Ovary (tissue), 3 donors: ENCODE data around the gene SFTPB.

Experiments used
- CTCF ChIP-seq, 3 donors: fragments of 450-650 bp in 2 of 3; fragments of 200-600 bp in 1 of 3; IDR thresholded peaks; one replicate each; pipeline versions ENCODE4 v1.5.1 to v1.8.0; 2016 to 2022; ENCODE audit warnings: antibody characterized with exemption in 3 of 3, mild to moderate bottlenecking in 1 of 3
- EP300 ChIP-seq: sonication (generic); formaldehyde crosslinking; IDR thresholded peaks from one replicate; pipeline ENCODE4 v1.6.1; 2017; ENCODE audit warnings: antibody characterized with exemption
- donor health status: DM: no; HTN: no; CAD: no.

DNA sequence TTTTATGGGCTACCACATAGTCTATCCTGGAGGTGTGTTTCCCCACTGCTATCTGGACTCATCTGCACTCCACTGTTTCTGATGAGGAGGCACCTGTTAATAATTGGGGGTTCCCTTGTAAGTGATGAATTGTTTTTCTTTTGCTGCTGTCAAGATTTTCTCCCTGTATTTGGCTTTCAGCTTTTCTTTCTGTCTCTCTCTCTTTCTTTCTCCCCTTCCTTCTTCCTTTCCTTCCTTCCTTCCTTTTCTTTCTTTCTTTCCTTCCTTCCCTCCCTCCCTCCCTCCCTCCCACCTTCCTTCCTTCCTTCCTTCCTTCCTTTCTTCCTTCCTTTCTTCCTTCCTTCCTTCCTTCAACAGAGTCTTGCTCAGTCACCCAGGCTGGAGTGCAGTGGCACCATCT, 35.3 kb upstream of the SFTPB start:
- TF ChIP-seq EP300 (no peak), CTCF (IDR thresholded peaks at IDR 0.05) (no peak)
